ENCODE results near the gene KCNIP4.

The KCNIP4 gene

DNA sequence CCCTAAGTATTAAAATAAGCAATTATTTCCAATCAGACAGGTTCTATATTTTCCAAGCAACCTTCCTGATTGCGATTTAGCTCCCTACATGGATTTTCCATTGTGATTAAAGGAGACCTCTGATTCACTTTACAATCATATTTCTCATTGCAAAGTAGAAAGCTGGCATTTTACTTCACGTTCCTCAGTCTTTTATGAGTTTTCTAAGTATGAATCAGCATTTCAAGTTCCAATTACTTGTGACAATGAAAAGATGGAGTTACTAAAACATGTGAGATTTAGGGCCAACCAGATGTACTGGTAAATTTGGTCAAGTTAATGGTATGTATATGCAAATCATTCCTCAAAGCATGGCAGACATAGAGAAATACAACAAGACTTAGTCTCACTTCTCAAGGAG, 206.2 kb downstream of the KCNIP4 start:
- no peak overlapping the region for H3K4me2 ChIP-seq (ENCODE audit: low read length)
- no peak overlapping the region for H3K9ac ChIP-seq
- H3K4me1 ChIP-seq = no peaks in the 10 kb centered on the region
- no peak overlapping the region for H3K4me3 ChIP-seq (ENCODE audit: low read depth, low read length)
- no peaks in the 10 kb centered on the region for H3K27me3 ChIP-seq (ENCODE audit: control insufficient read depth, insufficient read depth, low read length)
- no peaks in the 10 kb centered on the region for H3K36me3 ChIP-seq (ENCODE audit: control insufficient read depth, insufficient read depth, low read length)
- H3K79me2 ChIP-seq = no peaks in the 10 kb centered on the region
- no peaks in the 10 kb centered on the region for H3K9me3 ChIP-seq (ENCODE audit: control insufficient read depth, low read length)
- H2AFZ ChIP-seq = no peak overlapping the region
- TF ChIP-seq CTCF (IDR thresholded peaks at IDR 0.05) = no peak
- H3K27ac ChIP-seq = no peak overlapping the region

- TF ChIP-seq CTCF (IDR thresholded peaks at IDR 0.05) = no peak
Measured at GRCh38 chr4:21738821-21739220, 209.8 kb downstream of the KCNIP4 start.

GRCh38 chr4:21735866-21736265, 212.7 kb downstream of the KCNIP4 start:
- Histone ChIP-seq H3K27ac (no peak overlapping the region), H3K9ac (no peak overlapping the region), H3K9me3 (ENCODE audit: control insufficient read depth, low read length) (no peaks in the 10 kb centered on the region), H3K4me2 (ENCODE audit: low read length) (no peak overlapping the region), H3K4me3 (ENCODE audit: low read depth, low read length) (no peak overlapping the region), H3K27me3 (ENCODE audit: control insufficient read depth, insufficient read depth, low read length) (no peaks in the 10 kb centered on the region), H3K36me3 (ENCODE audit: control insufficient read depth, insufficient read depth, low read length) (no peaks in the 10 kb centered on the region), H2AFZ (no peak overlapping the region), H3K79me2 (no peaks in the 10 kb centered on the region), H3K4me1 (no peaks in the 10 kb centered on the region)
- TF ChIP-seq CTCF (IDR thresholded peaks at IDR 0.05) = no peak

More at GRCh38 chr4:21738821-21739220, 209.8 kb downstream of the KCNIP4 start:
- no peak overlapping the region for H2AFZ ChIP-seq
- no peaks in the 10 kb centered on the region for H3K36me3 ChIP-seq (ENCODE audit: control insufficient read depth, insufficient read depth, low read length)
- no peaks in the 10 kb centered on the region for H3K79me2 ChIP-seq
- no peaks in the 10 kb centered on the region for H3K27me3 ChIP-seq (ENCODE audit: control insufficient read depth, insufficient read depth, low read length)
- H3K9ac ChIP-seq = no peak overlapping the region
- no peak overlapping the region for H3K27ac ChIP-seq
- no peaks in the 10 kb centered on the region for H3K9me3 ChIP-seq (ENCODE audit: control insufficient read depth, low read length)
- H3K4me2 ChIP-seq (ENCODE audit: low read length) = no peak overlapping the region
- no peak overlapping the region for H3K4me3 ChIP-seq (ENCODE audit: low read depth, low read length)
- no peaks in the 10 kb centered on the region for H3K4me1 ChIP-seq

DNA sequence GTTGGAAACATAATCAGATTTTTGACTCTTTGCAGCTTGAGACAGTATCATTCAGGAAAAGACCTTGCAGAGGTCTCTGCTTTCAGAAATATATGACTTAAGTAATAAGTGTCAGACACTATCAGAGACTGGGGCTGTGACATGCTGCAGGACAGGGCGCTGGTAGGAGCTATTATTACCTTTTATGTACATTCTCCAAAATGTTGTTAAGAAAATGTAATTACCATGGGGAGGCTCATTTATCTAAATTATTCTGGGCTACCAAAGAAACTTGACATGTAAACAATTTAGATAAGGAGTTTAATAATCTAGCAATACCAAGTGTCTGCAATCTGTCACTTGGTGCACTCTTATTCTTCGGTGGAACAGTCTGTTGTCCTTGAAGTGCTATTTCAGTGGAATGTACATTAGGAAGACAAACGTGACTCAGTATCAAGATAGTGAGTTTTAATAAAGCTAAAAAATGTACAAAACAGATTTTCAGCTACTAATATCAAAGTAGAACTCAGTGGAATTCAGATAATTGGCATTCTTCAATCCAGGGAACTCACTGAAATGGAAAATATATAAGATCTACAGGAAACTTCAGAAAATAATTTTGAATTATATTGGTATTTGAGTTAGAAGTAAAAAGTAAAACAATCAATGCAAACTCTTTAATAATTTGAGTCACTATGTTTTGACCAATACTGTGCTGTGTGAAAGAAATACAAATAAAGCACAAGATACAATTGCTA, 214.5 kb downstream of the KCNIP4 start:
- no peak overlapping the region for H3K4me2 ChIP-seq (ENCODE audit: low read length)
- no peaks in the 10 kb centered on the region for H3K4me1 ChIP-seq
- no peaks in the 10 kb centered on the region for H3K27me3 ChIP-seq (ENCODE audit: control insufficient read depth, insufficient read depth, low read length)
- no peak overlapping the region for H3K9ac ChIP-seq
- H2AFZ ChIP-seq = no peak overlapping the region
- no peak overlapping the region for H3K4me3 ChIP-seq (ENCODE audit: low read depth, low read length)
- H3K36me3 ChIP-seq (ENCODE audit: control insufficient read depth, insufficient read depth, low read length) = no peaks in the 10 kb centered on the region
- no peak overlapping the region for H3K27ac ChIP-seq
- no peaks in the 10 kb centered on the region for H3K79me2 ChIP-seq
- no peaks in the 10 kb centered on the region for H3K9me3 ChIP-seq (ENCODE audit: control insufficient read depth, low read length)
- no peak for TF ChIP-seq CTCF (IDR thresholded peaks at IDR 0.05)

DNA sequence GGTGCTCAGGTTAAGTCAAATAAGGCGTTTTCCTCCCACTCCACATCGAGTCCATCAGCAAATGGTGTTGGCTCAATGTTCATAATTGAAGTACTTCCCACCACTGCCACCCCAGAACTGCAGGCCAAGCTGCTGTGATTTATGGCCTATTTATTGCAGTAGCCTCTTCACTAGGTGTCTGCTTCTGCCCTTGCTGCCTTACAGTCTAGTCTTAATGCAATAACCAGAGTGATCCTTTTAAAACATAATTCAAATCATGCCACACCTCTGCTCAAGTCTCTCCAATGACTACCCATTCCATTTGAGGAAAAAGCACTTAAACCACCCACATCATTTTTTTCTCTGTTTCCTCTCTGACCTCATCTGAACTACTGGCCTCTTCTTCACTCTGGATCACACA, 220.3 kb downstream of the KCNIP4 start:
- TF ChIP-seq CTCF (IDR thresholded peaks at IDR 0.05) = no peak
- Histone ChIP-seq H3K27me3 (ENCODE audit: control insufficient read depth, insufficient read depth, low read length) (no peaks in the 10 kb centered on the region), H3K79me2 (no peaks in the 10 kb centered on the region), H3K4me1 (no peaks in the 10 kb centered on the region), H3K9me3 (ENCODE audit: control insufficient read depth, low read length) (no peaks in the 10 kb centered on the region), H3K27ac (no peak overlapping the region), H3K36me3 (ENCODE audit: control insufficient read depth, insufficient read depth, low read length) (no peaks in the 10 kb centered on the region), H2AFZ (no peak overlapping the region), H3K4me2 (ENCODE audit: low read length) (no peak overlapping the region), H3K4me3 (ENCODE audit: low read depth, low read length) (no peak overlapping the region), H3K9ac (no peak overlapping the region)

Data from parathyroid adenoma (tissue), 2 donors.